Neural progenitor cell (in vitro differentiated cells): Measurements from ENCODE around the gene SUPT3H.

Source experiments
- CTCF ChIP-seq: fragments of 200-600 bp; sonication (generic); IDR thresholded peaks from 2 replicates; pipeline ENCODE4 v1.5.1; 2017; ENCODE audit warnings: antibody characterized with exemption, mild to moderate bottlenecking
- EZH2phosphoT487 ChIP-seq: fragments of 200-600 bp; sonication (generic); IDR thresholded peaks from 2 replicates; pipeline ENCODE4 v1.6.1; 2017; ENCODE audit warnings: antibody characterized with exemption

GRCh38 chr6:45105170-45105820, 272.4 kb downstream of the SUPT3H start:
- TF ChIP-seq CTCF: no peak
- no peak for TF ChIP-seq EZH2phosphoT487
